K562 (cell line): ENCODE data around the gene SPATS2. TPM values are rescaled to one million over a fixed set of nuclear protein-coding genes. Genes with fewer than 3 reads are reported as not detected.
A peak's percentile ranks its signal among the peaks of the same experiment; 100 is the strongest.

Experiments used
- ARID4B ChIP-seq: sonication (generic); formaldehyde crosslinking; IDR thresholded peaks from 2 replicates; pipeline ENCODE4 v1.8.0; 2022; ENCODE audit warnings: mild to moderate bottlenecking, missing genetic modification reagents
- CBX1 ChIP-seq: sonication (generic); IDR thresholded peaks from 2 replicates; pipeline ENCODE4 v1.6.1; 2016; ENCODE audit warnings: antibody characterized with exemption, low read depth, mild to moderate bottlenecking
- CCNT2 ChIP-seq: IDR thresholded peaks from 2 replicates; pipeline ENCODE4 v1.6.1; 2011; ENCODE audit warnings: borderline replicate concordance, low read depth, mild to moderate bottlenecking, moderate library complexity, mixed read lengths, low read length; ENCODE audit not compliant: insufficient read length; ENCODE audit errors: extremely low read depth
- CREM ChIP-seq: IDR thresholded peaks from 2 replicates; pipeline ENCODE4 v1.6.1; 2014; ENCODE audit warnings: antibody characterized with exemption, low read depth
- CTBP1 ChIP-seq: fragments of 450-650 bp; IDR thresholded peaks from 2 replicates; pipeline ENCODE4 v1.6.1; 2016; ENCODE audit warnings: borderline replicate concordance
- CXXC5 ChIP-seq: fragments of 250-450 bp; sonication (Bioruptor Pico); IDR thresholded peaks from 2 replicates; pipeline ENCODE4 v1.8.0; 2022; ENCODE audit warnings: inconsistent platforms, mild to moderate bottlenecking, moderate library complexity
- DDX20 ChIP-seq: fragments of 450-650 bp; IDR thresholded peaks from 2 replicates; pipeline ENCODE4 v1.6.1; 2016; ENCODE audit warnings: missing genetic modification characterization, low read depth, mild to moderate bottlenecking, missing compliant biosample characterization, moderate library complexity
- KLF10 ChIP-seq: fragments of 250-450 bp; sonication (Bioruptor Pico); IDR thresholded peaks from 2 replicates; pipeline ENCODE4 v1.6.1; 2021; ENCODE audit warnings: matching md5 sums
- MBD2 ChIP-seq: sonication (generic); IDR thresholded peaks from 2 replicates; pipeline ENCODE4 v1.6.1; 2016; ENCODE audit warnings: low read depth, borderline replicate concordance
- MYBL2 ChIP-seq, 2 experiments: fragments of 450-650 bp in 1 of 2; sonication (generic) in 1 of 2; formaldehyde crosslinking in 1 of 2; IDR thresholded peaks; 2 replicates each; pipeline versions ENCODE4 v1.6.1 to v1.8.1; 2017 to 2022; ENCODE audit warnings: borderline replicate concordance in 1 of 2, inconsistent platforms in 1 of 2, low read depth in 1 of 2, mild to moderate bottlenecking in 1 of 2, missing genetic modification reagents in 1 of 2, moderate library complexity in 1 of 2
- MYC ChIP-seq, 2 experiments: fragments of 250-450 bp in 1 of 2; sonication (Bioruptor Pico) in 1 of 2; IDR thresholded peaks; 2 replicates each; pipeline versions ENCODE4 v1.5.1 to v1.6.1; 2012 to 2021; ENCODE audit warnings: low read depth in 2 of 2, borderline replicate concordance in 1 of 2, improper control_type of control experiment in 1 of 2, low read length in 1 of 2, mild to moderate bottlenecking in 1 of 2, moderate library complexity in 1 of 2
- PCBP1 ChIP-seq: fragments of 200-400 bp; formaldehyde crosslinking; IDR thresholded peaks from 2 replicates; pipeline ENCODE4 v1.6.1; 2018; ENCODE audit warnings: mild to moderate bottlenecking, low read depth, low read length; ENCODE audit not compliant: poor library complexity, severe bottlenecking
- PML ChIP-seq: IDR thresholded peaks from 2 replicates; pipeline ENCODE4 v1.6.1; 2012; ENCODE audit warnings: low read length, inconsistent platforms
- RFX7 ChIP-seq: fragments of 250-450 bp; sonication (Bioruptor Pico); IDR thresholded peaks from 2 replicates; pipeline ENCODE4 v1.5.1; 2021; ENCODE audit warnings: mild to moderate bottlenecking
- SMAD3 ChIP-seq: fragments of 450-650 bp; formaldehyde crosslinking; conservative IDR thresholded peaks from 2 replicates; pipeline ENCODE4 v1.4.0; 2020; ENCODE audit warnings: mild to moderate bottlenecking
- SNRNP70 ChIP-seq: fragments of 200-400 bp; formaldehyde crosslinking; optimal IDR thresholded peaks from 2 replicates; pipeline ENCODE3; 2017; ENCODE audit warnings: low read depth, low read length
- TBL1XR1 ChIP-seq, 2 experiments: IDR thresholded peaks; 2 replicates each; pipeline ENCODE4 v1.6.1; 2012; ENCODE audit warnings: improper control_type of control experiment in 2 of 2, low read length in 2 of 2, mild to moderate bottlenecking in 1 of 2
- ZBED1 ChIP-seq: IDR thresholded peaks from 2 replicates; pipeline ENCODE4 v1.6.1; 2014
- ZNF134 ChIP-seq: fragments of 250-450 bp; sonication (Bioruptor Pico); conservative IDR thresholded peaks from 2 replicates; pipeline ENCODE4 v1.4.0; 2020
- ZNF75A ChIP-seq: fragments of 450-650 bp; formaldehyde crosslinking; IDR thresholded peaks from 2 replicates; pipeline ENCODE4 v1.4.0; 2020; ENCODE audit warnings: mild to moderate bottlenecking
- ZNF785 ChIP-seq: fragments of 250-450 bp; sonication (Bioruptor Pico); IDR thresholded peaks from 2 replicates; pipeline ENCODE4 v1.4.0; 2020; ENCODE audit warnings: mild to moderate bottlenecking
- polyA plus RNA-seq, 8 experiments: library from polyadenylated mRNA; depleted of rRNA in 4 of 8; stranded (reverse) in 5 of 8; unstranded in 3 of 8; fragments of >200 nt; fragmentation: Nextera tagmentation in 2 of 8; fragmentation: Illumina TruSeq in 1 of 8; extraction: Ambion mirVana in 2 of 8; extraction: Trizol in 1 of 8; gene quantifications; 2 replicates each; pipeline versions ENCODE4 v1.2.1 to v1.2.3, GENCODE V29; 2011 to 2014; ENCODE audit warnings: inconsistent platforms in 1 of 8, missing spikeins in 1 of 8
- total RNA-seq, 7 experiments: library from RNA; depleted of rRNA in 6 of 7; stranded (reverse); fragments of >200 nt in 6 of 7; fragmentation: Illumina TruSeq in 2 of 7; extraction: Trizol in 2 of 7; gene quantifications; 2 replicates each; pipeline versions ENCODE4 v1.2.1 to v1.2.3, GENCODE V29; 2011 to 2021; ENCODE audit warnings: low replicate concordance in 1 of 7

The SPATS2 gene
- total and polyA plus RNA-seq, 9 of the 15 experiments (the other 6 are each of a cell fraction or from before 2014, with no cell fraction given), result 5.4 to 48.2 (median 17.5) TPM

GRCh38 chr12:49336645-49337584 lies 30.3 kb upstream of the SPATS2 start, which contains the start of gene C1QL4 (continued):
- TF ChIP-seq KLF10, result no peak
- TF ChIP-seq CCNT2, result peak; percentile 43
- 0 out of 2 replicates have a peak, but pooled peaks have one; percentile 10 for TF ChIP-seq CBX1
- TF ChIP-seq ZNF75A, result no peak
- no peak for TF ChIP-seq SNRNP70
- TF ChIP-seq CREM, result peak; percentile 65
- peak; percentile 67 for TF ChIP-seq PCBP1
- TF ChIP-seq TBL1XR1 (IDR thresholded peaks at IDR 0.05; ENCODE audit: low read length in 2 of 2), result no peak
- TF ChIP-seq PML, result 0 out of 2 replicates have a peak, but pooled peaks have one; percentile 18
- no peak for TF ChIP-seq RFX7 (CRISPR knock-in tag)
- TF ChIP-seq CTBP1, result peak; percentile 49; the same call in 1 of the 2 replicates
- peak; percentile 42; the same call in 1 of the 2 replicates for TF ChIP-seq CXXC5 (CRISPR knock-in tag)
- TF ChIP-seq ARID4B, result 0 out of 2 replicates have a peak, but pooled peaks have one; percentile 43
- TF ChIP-seq ZNF134 (CRISPR knock-in tag), result no peak
- peak; percentile 58 for TF ChIP-seq MYC (IDR thresholded peaks at IDR 0.05; ENCODE audit: low read depth, low read length)
- no peak for TF ChIP-seq MYC (CRISPR knock-in tag; IDR thresholded peaks at IDR 0.05; ENCODE audit: borderline replicate concordance, low read depth)
- TF ChIP-seq DDX20 (tag), result no peak
- no peak for TF ChIP-seq ZNF785 (CRISPR knock-in tag)
- no peak for TF ChIP-seq SMAD3 (CRISPR knock-in tag)
- no peak for TF ChIP-seq ZBED1
- TF ChIP-seq MYBL2 (IDR thresholded peaks at IDR 0.05; ENCODE audit: low read depth), result no peak
- TF ChIP-seq MYBL2 (CRISPR knock-in tag; IDR thresholded peaks at IDR 0.05; ENCODE audit: borderline replicate concordance), result no peak
- TF ChIP-seq MBD2, result 0 out of 2 replicates have a peak, but pooled peaks have one; percentile 22
